NOMO-1 treated with DMSO at 0.1 percent for 48 hours (cell line): Measurements from ENCODE around the gene AMFR.
"Not testable (repeated sequence)": the region's sequence is repeated elsewhere in the genome, so short reads cannot be mapped to it uniquely, and the experiment has no call there.

Experiments used
- DNase-seq: peaks from one replicate; lab custom pipeline; 2025; ENCODE audit not compliant: unreplicated experiment; lab: John Stamatoyannopoulos, UW

The AMFR gene

DNA sequence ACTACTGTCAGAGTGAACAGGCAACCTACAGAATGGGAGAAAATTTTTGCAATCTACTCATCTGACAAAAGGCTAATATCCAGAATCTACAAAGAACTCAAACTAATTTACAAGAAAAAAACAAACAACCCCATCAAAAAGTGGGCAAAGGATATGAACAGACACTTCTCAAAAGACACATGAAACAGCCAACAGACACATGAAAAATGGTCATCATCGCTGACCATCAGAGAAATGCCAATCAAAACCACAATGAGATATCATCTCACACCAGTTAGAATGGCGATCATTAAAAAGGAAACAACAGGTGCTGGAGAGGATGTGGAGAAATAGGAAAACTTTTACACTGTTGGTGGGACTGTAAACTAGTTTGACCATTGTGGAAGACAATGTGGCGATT, 28.6 kb downstream of the AMFR start:
- not testable (repeated sequence) for DNase-seq

DNA sequence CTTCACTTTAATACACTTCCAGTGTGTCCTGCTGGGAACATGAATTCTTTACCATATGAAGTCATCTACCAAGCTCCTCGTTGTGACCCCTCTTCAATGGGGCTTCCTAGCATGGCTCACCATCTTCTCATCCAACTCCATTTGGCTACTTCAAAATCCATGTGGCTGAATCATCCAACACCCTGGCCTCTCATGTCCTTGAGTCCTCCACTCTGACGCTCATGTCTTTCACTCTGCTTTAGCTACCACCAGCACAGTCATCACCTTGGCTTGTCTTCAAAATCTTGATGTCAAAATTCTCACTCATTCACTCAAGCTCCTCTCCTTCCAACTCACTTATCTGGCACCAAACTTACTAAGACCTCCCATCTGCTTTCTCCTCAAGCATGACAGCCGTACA, 35.8 kb downstream of the AMFR start:
- no peak for DNase-seq

DNA sequence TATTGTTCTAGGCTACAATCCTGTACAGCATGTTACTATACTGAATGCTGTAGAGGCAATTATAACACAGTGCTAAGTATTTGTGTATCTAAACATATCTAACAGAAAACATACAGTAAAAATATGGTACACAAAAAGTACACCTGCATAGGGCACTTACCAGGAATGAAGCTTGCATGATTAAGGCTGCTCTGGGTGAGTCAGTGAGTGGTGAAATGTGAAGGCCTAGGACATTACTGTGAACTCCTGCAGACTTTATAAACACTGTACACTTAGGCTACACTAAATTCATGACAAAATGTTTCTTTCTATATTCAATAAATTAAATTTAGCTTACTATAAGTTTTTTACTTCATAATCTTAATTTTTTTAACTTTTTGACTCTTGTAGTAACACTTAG, 37.1 kb downstream of the AMFR start:
- no peak for DNase-seq

DNA sequence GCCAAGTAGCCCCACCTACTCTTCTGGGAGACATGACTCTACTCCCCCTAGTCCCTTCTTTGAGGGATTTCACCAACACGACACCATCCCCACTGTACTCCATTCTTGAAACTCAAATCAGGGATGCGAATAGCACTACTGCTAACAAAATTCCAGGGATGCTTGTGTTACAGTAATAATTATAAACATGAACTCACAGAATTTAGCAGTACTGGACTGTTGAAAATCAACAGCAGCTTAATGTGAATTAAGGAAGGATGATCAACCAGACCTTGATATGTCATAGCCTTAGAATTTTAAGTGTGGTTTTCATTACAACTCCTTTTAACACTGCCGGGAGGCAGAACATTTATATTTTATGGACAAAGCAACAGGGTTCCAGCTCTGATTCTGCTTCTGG, 37.9 kb downstream of the AMFR start:
- no peak for DNase-seq

DNA sequence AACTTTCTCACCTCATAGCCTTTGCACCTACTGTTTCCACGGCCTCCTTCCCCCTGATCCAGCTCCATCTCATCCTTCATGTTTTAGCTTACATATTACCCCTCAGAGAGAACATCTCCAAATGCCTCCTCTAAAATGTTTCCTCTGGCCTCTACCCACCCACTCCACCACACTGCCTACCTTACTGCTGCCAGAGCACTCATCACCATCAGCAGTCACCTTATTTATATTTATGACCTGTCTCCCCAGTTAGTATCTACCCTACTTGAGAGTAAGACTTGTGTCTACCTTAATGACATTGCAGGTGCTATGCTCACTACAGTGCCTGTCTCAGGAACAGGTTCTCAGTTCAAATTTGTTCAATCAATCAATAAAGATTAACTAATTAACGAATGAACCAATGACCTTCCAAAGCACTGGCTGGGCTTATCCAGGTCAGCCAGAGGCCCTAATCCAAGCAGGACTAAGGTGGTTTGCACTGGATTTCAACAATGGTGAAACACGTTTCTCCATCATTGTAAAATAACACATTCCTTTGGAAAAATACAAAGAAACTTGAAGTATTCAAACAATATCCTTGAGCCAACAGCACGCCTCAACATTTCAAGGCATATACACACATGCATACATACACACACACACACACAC, 41.1 kb downstream of the AMFR start:
- no peak for DNase-seq

DNA sequence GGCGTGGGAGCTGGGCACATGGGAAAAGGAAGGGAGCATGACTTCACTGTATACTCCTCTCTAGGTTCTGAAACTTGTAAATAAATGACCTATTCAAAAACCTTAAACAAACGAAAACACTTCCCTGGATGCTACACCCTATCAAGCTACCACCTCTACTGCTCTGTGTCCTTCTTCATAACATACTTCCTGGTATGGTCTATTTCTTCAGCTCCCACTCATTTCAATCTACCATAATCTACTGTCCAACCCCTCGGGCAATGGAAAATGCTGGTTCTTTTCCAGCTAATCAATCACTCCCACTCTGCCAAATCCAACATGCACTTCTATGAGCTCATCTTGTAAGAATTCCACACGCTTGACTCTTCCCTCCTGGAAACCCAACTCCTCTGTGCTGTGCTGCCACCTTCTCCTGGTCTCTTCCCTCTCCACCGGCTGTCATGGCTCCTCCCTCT, 42.4 kb downstream of the AMFR start:
- DNase-seq = no peak

DNA sequence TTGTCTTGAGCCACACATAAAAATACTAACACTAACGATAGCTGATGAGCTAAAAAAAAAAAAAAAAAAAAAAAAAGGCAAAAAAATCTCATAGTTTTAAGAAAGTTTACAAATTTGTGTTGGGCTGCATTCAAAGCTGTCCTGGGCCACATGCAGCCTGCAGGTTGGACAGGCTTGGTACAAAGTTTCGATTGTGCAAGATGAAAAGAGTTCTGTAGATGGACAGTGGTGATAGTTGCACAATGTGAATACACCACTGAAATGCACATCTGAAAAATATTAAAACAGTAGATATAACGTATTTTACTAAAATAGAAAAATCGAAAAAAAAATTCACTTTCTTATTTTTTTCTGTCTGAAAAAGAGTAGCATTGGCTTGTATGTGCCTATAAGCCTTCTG, 42.9 kb downstream of the AMFR start:
- DNase-seq = no peak

DNA sequence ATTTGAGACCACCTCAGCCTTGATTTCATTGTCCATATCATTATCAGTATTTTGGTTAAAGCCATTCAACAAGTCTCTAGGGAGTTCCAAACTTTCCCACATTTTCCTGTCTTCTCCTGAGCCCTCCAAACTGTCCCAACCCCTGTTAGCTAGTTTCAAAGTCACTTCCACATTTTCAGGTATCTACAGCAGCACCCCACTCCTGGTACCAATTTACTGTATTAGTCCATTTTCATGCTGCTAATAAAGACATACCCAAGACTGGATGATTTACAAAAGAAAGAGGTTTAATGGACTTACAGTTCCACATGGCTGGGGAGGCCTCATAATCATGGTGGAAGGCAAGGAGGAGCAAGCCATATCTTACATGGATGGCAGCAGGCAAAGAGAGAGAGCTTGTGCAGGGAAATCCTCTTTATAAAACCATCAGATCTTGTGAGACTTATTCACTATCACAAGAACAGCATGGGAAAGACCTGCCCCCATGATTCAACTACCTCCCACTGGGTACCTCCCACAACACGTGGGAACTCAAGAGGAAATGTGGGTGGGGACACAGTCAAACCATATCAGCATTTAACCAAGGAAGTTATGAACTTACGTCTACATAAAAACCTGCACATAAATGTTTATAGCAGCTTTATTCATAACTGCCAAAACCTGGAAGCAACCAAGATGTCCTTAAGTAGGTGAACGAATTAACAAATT, 44.4 kb downstream of the AMFR start:
- DNase-seq = not testable (repeated sequence)

DNA sequence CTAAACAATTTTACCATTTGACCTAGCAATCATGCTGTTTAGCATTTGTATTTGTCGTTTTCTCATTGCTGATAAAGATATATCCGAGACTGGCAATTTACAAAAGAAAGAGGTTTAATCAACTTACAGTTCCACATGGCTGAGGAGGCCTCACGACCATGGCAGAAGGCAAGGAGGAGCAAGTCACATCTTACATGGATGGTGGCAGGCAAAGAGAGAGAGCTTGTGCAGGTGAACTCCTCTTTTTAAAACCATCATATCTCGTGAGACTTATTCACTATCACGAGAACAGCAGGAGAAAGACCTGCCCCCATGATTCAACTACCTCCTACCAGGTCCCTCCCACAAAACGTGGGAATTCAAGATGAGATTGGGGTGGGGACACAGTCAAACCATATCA, 46.3 kb downstream of the AMFR start:
- not testable (repeated sequence) for DNase-seq

DNA sequence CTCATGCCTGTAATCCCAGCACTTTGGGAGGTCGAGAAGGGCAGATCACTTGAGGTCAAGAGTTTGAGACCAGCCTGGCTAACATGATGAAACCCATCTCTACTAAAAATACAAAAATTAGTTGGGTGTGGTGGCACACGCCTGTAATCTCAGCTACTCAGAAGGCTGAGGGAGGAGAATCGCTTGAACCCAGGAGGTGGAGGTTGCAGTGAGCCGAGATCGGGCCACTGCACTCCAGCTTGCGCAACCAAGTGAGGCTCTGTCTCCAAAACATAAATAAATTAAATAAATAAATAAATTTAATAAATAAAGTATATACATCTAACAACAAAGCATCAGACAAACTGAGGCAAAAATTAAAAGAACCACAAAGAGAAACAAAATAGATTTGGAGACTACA, 49.6 kb downstream of the AMFR start:
- not testable (repeated sequence) for DNase-seq

DNA sequence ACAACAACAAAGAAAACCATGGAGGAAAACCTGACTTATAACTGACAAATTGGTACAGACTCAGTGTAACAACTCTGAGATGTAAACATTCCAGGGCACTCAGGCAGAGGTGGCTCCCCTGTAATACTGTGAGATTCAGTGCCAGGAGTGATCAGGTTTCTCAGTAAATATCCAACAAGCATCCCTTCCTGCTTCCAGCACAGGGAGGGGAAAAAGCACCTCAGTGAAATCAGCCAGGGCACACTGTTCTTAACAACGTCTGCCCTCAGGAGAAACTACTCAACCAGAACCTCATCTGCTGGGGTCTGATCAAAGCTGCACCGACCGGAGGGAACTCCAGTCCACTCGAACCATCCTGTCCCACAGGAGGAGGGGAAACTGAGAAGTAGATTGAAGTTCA, 52.3 kb downstream of the AMFR start:
- no peak for DNase-seq

DNA sequence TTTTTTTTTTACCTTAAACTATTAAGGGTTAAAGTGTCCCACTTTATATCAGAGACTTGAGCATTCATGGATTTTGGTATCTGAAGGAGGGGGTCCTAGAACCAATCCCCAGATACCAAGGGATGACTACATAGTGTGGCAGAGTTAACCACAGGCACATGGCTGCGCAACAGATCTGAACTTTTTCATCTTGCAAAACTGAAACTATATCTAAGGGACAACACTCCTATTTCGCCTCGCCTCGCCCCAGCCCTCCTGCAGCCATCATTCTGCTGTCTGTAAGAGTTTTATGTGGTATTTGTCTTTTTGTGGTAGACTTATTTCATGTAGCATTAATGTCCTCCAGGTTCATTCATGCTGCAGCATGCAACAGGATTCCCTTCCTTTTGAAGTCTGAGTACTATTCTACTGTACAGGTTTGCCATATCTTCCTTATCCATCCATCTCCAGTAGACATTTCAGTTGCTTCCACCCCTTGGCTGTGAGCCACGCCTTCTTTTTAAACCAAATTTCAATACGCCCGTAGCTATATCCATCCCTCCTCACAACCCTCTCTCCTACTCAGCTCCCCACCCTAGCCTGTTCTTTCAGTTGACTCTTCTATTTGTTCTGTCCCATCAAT, 53.2 kb downstream of the AMFR start:
- DNase-seq = no peak

DNA sequence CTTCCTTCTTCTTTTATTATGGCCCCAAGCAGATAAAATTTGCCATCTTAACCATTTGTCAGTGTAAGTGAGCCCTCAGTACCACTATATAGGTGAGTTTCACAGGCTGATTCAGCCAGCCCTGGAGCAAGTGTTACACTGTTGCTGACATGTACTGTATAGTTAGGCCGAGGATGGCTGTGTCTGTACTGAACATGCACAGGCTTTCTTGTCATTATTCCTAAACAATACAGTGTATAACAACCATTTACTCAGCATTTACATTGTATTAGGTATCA, 53.7 kb downstream of the AMFR start:
- DNase-seq = no peak

DNA sequence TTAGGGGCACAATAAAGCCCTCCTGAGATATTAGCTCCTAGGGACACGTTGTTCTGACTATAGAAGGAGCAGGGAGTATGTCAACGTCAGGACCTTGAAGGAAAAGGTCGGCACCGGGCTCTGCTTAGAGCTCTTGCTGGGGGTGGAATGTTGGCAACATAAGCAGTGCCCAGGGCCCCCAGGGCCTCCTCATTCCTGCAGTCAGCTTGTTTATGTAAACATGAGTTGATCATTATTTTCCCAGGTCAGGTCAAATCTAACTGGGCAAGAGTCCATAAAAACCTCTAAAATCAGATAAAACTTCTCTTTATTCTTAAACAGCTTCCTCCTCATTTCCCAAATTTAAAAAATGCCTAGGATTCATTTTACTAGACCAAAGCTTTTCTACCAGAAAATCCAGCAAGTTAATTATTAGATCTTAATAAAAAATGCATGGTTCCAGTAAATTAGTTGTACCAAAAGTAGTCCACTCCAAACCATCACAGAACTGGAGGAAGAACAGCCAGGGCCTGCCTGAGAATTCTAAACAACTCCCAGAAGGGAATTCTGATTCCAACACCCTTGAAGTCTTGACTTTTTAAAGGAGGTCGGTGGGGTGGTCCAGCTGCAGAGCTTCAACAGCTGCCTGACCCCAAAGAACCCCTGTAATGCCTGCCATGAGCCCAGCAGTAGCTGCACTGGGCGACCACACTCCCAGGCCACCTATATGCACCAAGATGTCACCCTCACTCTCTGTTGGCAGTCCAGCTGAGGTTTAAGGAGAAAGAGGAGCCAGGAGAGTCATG, 54.3 kb downstream of the AMFR start:
- no peak for DNase-seq

DNA sequence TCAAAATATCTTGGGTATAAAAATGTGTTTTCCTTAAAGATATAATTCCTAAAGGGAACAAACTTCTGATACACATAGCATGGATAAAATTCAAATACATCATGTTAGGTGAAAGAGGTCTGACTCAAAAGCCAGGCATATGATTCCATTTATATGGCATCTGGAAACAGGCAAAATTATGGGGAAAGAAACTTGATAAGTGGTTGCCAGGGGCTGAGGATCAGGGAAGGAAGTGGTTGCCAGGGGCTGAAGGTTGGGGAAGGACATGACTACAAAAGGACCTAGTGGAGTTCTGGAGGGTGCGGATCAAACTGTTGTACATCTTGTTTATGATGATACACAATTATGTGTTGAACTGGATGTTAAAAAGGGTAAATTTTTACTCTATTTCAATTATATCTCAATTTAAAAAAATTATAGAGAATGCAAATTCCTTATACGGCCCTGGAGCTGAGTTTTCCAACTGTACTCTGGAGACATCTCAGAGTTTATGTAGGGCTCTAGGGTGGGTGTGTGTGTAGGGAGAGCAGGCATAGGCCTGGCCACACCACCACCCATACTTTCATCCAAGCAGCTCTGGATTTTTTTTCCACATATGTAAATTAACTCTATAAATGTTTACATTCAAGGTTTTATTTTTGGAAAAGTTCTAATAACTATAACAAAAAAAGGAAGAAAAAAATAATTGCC, 55.0 kb downstream of the AMFR start:
- DNase-seq = no peak

DNA sequence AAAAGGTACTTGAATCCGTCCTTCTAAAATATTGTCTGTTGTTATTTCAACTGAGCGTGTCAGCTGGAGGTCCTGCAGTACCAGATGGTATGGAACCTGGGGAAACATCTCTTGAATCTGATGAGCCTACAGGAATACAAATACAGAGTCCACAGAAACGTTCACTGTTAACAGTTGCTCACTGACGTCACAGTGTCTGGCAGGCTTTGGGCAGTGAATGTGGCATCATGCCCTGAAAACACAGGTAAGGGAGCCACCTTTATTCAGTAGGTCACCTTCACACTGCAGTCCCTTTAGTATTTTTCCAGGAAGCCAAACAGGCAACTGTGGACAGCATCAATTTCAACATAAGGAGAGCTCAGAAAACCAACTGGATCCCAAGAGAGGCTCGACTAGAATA, 56.1 kb downstream of the AMFR start:
- DNase-seq = no peak

DNA sequence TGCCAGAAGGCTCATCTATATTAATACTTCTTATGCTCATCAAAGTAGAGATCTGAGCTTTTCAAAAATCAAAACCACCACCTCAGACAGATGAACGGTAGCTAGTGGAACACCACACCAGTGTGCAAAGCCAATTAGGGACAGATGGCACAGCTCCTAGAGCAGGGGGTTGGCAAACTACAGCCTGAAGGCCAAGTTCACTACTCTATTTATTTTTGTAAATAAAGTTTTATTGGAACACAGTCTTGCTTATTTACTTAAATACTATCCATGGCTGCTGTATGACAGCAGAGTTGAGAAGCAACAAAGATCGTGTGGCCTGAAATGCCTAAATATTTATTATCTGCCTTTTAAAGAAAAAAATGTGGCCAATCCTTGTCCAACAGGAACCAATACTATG, 56.8 kb downstream of the AMFR start:
- DNase-seq = no peak

DNA sequence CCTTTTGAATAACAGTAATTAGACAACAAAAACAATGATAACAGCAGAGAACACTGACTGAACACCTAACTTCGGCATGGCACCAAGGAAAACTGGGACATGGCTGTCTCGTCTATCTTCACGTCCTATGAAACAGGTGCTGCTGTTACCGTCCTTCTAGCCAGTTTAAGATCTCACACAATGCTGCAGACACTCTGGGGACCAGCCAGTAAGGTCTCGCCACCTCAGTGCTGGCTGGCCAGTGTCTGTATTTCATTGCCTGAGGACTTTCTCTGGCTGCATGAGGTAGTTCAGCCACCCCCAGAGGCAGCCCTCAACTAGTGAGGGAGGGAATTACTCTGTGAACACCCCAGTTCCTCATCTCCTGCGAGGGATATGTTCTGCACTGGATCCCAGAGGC, 57.6 kb downstream of the AMFR start:
- no peak for DNase-seq

DNA sequence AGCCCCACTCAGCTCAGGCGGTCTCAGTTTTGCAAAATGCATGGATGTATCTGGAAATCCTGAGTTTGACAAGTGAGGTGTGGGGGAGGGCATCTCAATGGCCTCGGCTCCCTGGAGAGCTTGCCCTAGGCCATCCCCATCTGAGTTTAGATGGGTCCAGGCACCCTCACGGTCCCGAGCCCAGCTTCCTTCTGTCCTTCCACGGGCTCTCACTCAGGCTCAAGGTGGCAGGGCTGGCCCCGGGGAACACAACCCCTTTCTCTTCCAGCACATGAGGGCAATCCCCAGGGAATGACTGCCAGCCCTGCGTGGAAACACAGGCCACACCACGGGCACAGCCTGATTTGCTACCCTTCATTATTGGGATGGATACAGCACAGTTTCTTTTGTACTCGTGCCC, 58.4 kb downstream of the AMFR start:
- DNase-seq = no peak

DNA sequence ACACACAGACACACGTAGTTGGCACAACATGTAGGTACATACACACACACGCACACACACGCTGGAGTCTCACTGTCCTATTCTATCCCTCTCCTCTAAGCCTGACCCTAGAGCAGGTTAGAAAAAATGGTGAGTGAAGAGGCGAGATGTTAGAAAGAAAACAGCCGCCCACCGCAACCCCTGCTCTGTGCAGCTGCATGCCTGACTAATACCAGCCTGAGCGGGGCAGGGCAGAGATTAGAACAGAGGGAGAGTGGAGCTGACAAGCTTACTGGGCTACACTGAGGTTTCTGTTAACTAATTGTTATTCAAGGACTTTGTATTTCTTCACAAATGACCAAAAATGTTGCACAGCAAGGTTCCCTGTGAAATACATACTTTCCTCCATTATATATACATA, 59.8 kb downstream of the AMFR start:
- no peak for DNase-seq

DNA sequence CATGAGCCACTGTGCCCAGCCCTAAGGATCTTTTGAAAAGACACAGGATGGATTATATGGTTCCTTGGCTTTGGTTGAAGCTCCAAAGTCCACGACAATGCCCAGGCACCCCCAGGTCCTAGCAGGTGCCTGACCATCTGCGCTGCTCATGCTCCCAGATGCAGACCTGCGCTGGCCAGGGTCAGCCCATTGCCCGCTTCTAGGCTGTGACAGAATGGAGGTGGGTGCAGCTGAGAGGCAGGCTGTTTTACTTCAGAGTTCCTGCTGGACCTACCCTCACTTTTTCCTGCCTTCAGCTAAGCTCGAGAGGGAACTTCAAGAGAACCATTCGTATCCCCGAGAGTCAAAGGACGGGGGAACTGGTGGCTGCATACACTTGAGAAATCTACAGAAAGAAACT, 60.5 kb downstream of the AMFR start:
- DNase-seq = no peak
